HG03558 (cell line): ENCODE data around the gene CD47.

Experiments
- ATAC-seq: cut with Tn5 transposase; IDR thresholded peaks from one replicate; pipeline ENCODE4 v1.9.1; 2021; ENCODE audit warnings: moderate number of reproducible peaks; ENCODE audit not compliant: unreplicated experiment; ENCODE audit errors: extremely low read depth

The CD47 gene

GRCh38 chr3:108060331-108060730 is 30.5 kb downstream of the CD47 start:
- ATAC-seq = no peak

- no peak for ATAC-seq
Observed at GRCh38 chr3:108055931-108056330, 34.9 kb downstream of the CD47 start.

GRCh38 chr3:108054935-108055334 is 35.9 kb downstream of the CD47 start:
- ATAC-seq = no peak

- no peak for ATAC-seq
Observed at GRCh38 chr3:108053483-108053882, 37.3 kb downstream of the CD47 start.

GRCh38 chr3:108053067-108053466 is 37.8 kb downstream of the CD47 start:
- no peak for ATAC-seq

DNA sequence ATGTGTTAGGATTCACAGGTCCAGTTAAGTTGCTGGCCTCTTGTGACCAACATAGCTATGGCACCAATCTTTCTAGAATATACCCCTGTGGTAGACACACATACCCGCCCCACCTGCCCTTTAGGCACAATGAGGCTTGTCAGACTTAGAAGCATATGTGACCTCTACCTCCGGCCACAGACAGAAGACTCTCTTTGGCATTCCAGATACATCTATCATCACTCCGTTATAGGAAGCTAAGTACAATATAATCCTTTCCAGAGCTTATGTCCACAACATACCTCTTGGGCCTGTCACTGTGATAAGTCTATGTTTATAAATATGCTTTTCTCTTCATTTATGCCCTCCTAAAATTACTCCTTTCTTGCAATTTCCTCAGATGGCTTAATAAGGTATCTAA is 39.8 kb downstream of the CD47 start:
- ATAC-seq = no peak

GRCh38 chr3:108047987-108048386 is 42.8 kb downstream of the CD47 start:
- ATAC-seq = no peak

GRCh38 chr3:108046247-108046646 is 44.6 kb downstream of the CD47 start:
- no peak for ATAC-seq

GRCh38 chr3:108044699-108045098 is 46.1 kb downstream of the CD47 start:
- ATAC-seq = no peak

DNA sequence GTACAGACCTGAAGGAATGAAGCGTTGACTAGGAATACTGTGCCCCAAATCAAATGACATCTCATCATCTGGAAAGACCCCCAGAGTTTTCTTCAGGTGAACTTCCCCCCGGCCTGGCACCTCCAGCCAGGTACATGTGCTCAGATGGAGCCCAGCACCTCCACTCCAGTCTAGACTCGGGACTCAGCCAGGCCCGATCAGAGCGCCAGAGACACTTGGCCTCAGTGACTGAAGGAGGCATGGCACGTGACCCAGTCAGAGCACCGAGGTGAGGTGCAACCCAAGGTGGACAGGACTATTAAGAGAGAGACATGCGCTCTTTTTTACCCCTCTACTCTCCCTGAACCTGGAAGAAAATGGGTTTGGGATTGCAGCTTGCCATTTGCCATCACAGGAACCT is 48.5 kb downstream of the CD47 start:
- no peak for ATAC-seq

GRCh38 chr3:108041253-108041652 is 49.6 kb downstream of the CD47 start:
- ATAC-seq = no peak

DNA sequence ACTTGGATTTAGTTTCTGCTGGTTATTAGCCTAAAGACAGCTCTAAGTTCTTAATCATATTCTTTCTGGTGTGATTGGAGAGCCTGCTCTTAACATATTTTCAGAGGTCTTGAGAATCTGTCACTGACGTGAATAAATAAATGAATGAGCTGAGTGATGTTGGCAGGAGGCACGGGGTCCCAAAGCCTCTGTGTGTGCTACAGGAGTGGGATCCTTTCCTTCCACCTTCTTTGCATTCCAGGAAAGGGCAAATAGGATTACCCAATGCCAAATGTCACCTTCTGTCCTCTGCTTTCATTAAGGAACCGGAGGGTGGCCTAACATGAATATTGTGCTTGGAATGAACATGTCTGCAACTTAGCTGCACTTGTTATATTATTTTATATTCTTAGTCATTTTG is 53.1 kb downstream of the CD47 start:
- ATAC-seq = no peak

DNA sequence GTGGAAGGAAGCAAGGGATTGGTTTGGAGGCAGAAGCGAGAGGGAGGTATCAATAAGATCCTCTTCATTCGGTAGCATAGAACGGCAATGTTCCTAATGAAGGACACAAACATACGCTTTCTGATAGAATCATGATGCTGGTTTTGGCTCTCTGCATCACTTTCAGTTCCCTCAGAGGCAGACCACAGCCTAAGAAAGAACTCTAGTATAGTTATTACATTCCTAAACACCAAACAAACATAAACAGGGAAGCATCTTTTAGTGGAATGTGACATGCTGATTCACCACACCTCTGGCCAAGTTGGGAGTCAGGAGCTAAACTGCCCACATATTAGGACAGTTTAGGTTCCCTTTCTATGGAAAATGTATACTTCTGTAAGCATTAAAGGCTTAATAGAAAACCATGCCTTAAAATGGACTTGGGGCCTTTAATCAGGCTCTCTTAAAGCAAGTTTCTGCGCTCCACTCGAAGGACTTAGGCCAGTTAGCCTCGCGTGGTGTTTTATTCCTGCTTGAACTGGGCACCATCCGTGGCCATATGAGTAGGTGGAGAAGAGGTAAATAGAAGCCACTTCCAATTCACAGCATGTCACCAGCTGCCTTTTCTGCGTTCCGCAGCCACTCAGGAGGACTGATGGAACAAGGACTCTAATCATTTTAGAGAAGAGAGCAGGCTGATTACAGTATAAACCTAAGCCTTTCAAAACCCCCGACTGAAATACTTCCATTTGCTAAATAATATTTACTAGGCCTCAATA is 53.7 kb downstream of the CD47 start:
- peak; percentile 56 for ATAC-seq

GRCh38 chr3:108036401-108036800 is 54.4 kb downstream of the CD47 start:
- ATAC-seq = no peak

- no peak for ATAC-seq
Observed at GRCh38 chr3:108035751-108036150, 55.1 kb downstream of the CD47 start.

DNA sequence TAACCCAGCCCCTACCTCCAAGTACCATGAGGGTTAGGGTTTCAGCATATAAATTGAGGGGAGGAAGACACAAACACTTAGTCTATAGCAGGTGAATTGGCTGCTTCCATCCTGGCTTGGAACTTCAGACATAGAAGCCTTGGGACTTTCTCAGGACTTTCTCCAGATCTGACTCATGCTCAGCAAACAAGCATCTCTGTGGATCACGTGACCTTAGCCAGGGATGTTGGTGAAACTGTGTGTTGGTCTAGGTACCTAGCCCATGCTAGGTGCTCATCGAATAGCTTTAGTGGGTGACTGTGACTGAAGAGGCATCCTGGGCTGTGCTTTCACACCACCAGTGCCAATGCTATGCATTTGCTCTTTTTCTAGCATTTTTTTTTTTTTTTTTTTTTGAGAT is 58.9 kb downstream of the CD47 start:
- ATAC-seq = no peak

- ATAC-seq = no peak
Observed at GRCh38 chr3:108030960-108031359, 59.9 kb downstream of the CD47 start.

- no peak for ATAC-seq
Observed at GRCh38 chr3:108029466-108029865, 61.4 kb downstream of the CD47 start.

DNA sequence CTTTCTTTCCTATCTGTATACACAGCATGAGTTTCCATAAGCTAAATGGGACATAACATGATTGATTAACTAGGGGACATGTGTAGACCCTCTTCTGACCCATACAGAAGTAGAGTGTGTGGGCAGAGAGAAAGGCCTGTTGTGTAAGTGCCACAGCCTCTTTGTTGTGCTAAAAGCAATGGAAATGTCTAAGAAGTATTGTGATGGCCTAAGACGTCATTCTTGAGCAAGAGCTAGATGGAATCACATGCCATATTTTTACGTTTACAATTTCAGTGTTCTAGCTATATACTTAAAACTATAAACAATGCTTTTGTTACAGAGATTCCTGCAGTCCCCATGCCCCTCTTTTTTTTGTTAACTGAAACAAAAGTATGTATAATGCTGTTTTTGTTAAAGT is 61.9 kb downstream of the CD47 start:
- no peak for ATAC-seq

DNA sequence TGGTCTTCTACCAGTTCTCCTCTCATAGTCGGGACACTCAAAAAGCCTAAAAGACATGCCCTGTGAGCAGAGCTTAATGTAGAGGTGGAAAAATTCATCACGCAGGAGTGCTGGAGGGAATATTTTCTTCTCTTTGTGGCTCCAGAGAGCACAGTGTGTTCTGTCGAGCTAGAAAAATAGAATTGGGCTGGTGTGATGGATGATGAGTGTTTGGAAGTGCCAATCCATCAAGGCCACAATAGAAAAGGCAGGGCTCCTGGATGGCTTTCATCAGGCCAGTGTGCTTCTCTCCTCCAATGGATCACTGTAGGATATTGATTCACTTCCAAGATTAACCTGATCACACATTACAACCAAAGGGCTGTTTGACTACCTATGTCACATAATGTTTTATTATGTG is 65.7 kb downstream of the CD47 start:
- ATAC-seq = no peak

DNA sequence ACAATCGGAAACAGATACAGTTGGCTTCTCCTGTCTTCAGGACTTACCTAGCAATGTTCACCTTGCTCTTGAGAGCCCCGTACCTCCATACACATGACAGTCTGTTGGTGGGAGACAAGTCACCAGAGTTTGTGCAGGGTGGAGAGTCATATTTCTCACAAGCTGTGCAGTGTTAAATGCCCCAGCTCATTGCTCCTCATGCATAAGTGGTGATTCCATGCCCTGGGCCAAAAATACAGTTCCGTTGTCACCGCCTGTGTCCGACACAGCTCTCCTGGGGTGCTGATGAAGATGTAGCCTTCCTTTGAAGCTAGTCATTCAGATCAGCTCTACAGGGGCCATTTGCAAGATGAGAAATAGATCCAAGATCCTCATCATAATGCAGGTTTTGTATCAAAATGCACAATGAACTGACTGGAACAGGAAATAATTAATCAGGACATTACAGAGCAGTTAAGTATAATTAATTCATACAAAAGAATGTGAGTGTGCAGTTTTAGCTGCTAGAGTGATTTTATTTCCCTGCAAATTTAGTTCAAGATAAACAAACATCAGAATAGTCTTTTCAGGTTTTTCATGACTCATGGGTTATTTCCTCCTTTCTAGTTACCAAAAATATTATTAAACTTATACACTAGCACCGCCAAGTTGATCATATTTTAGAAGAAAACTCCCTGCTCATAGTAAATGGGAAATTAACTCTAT is 66.5 kb downstream of the CD47 start:
- ATAC-seq = no peak
